ENCODE measurements around the gene TREH. TPM values are rescaled to one million over a fixed set of nuclear protein-coding genes. Genes with fewer than 3 reads are reported as not detected.

The TREH gene
- total RNA-seq, 2 experiments from 2014 or later: not detected

GRCh38 chr11:118644496-118644895 is 35.0 kb downstream of the TREH start:
- no TSS peak for BruUV-seq (replicated peaks)
- H3K9me2 ChIP-seq (ENCODE audit: insufficient read depth, low read length): no peaks in the 10 kb centered on the region
- no peak overlapping the region for H3K4me3 ChIP-seq (ENCODE audit: low read depth, low read length, poor library complexity, severe bottlenecking)
- ChIA-PET CTCF (ENCODE audit: unreplicated experiment) (no interaction called here), POLR2A (no interaction called here)
- no peaks in the 10 kb centered on the region for H3K9me3 ChIP-seq (ENCODE audit: low read length)
- no peak for DNase-seq (ENCODE audit: low spot score)
- H3K36me3 ChIP-seq (ENCODE audit: insufficient read depth, low read length): no peaks in the 10 kb centered on the region
- H3K4me1 ChIP-seq (ENCODE audit: insufficient read depth, low read length, poor library complexity, severe bottlenecking): no peaks in the 10 kb centered on the region
- TF ChIP-seq, protein P1, sequence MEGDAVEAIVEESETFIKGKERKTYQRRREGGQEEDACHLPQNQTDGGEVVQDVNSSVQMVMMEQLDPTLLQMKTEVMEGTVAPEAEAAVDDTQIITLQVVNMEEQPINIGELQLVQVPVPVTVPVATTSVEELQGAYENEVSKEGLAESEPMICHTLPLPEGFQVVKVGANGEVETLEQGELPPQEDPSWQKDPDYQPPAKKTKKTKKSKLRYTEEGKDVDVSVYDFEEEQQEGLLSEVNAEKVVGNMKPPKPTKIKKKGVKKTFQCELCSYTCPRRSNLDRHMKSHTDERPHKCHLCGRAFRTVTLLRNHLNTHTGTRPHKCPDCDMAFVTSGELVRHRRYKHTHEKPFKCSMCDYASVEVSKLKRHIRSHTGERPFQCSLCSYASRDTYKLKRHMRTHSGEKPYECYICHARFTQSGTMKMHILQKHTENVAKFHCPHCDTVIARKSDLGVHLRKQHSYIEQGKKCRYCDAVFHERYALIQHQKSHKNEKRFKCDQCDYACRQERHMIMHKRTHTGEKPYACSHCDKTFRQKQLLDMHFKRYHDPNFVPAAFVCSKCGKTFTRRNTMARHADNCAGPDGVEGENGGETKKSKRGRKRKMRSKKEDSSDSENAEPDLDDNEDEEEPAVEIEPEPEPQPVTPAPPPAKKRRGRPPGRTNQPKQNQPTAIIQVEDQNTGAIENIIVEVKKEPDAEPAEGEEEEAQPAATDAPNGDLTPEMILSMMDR (conservative IDR thresholded peaks at IDR 0.05; ENCODE audit: low read length): no peak
- no peak for TF ChIP-seq EZH2phosphoT487 (IDR thresholded peaks at IDR 0.05; ENCODE audit: borderline replicate concordance, low read depth, low read length)
- H3K4me2 ChIP-seq (ENCODE audit: low read length): no peak overlapping the region
- H4K20me1 ChIP-seq (ENCODE audit: insufficient read depth, low read length): no peaks in the 10 kb centered on the region
- no peak overlapping the region for H2AFZ ChIP-seq (ENCODE audit: low read length)
- no peaks in the 10 kb centered on the region for H3K79me2 ChIP-seq (ENCODE audit: insufficient read depth, low read depth, low read length)
- intact Hi-C loops (cut with micrococcal nuclease; ENCODE audit: unreplicated experiment): no loop called here
- H3K27ac ChIP-seq (ENCODE audit: low read depth, low read length, poor library complexity, severe bottlenecking): no peak overlapping the region

DNA sequence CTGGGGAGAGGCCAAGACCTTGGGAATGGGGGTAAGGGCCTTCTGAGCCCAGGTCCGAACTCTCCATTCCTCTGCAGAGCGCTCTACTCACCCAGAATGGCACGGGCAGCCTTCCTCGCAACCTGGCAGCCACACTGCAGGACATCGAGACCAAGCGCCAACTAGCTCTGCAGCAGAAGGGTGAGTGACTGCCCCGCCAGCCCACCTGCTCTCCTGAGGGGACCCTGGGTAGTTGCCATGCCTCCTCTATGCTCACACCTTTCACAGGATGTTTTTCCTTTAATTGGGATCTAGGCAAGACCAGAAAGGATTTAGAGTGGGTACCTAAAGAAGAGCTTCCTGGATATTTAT is 35.5 kb downstream of the TREH start:
- CTCF ChIA-PET (ENCODE audit: unreplicated experiment): no interaction called here
- Histone ChIP-seq H3K4me1 (ENCODE audit: insufficient read depth, low read length, poor library complexity, severe bottlenecking) (no peaks in the 10 kb centered on the region), H3K4me2 (ENCODE audit: low read length) (no peak overlapping the region), H3K9me2 (ENCODE audit: insufficient read depth, low read length) (no peaks in the 10 kb centered on the region), H3K79me2 (ENCODE audit: insufficient read depth, low read depth, low read length) (no peaks in the 10 kb centered on the region), H3K4me3 (ENCODE audit: low read depth, low read length, poor library complexity, severe bottlenecking) (no peak overlapping the region), H2AFZ (ENCODE audit: low read length) (no peak overlapping the region), H3K36me3 (ENCODE audit: insufficient read depth, low read length) (no peaks in the 10 kb centered on the region), H4K20me1 (ENCODE audit: insufficient read depth, low read length) (no peaks in the 10 kb centered on the region), H3K27ac (ENCODE audit: low read depth, low read length, poor library complexity, severe bottlenecking) (no peak overlapping the region), H3K9me3 (ENCODE audit: low read length) (no peaks in the 10 kb centered on the region)
- no peak for DNase-seq (ENCODE audit: low spot score)
- intact Hi-C loops (cut with micrococcal nuclease; ENCODE audit: unreplicated experiment): no loop called here
- TF ChIP-seq, protein P1 (conservative IDR thresholded peaks at IDR 0.05; ENCODE audit: low read length): no peak
- no peak for TF ChIP-seq EZH2phosphoT487 (IDR thresholded peaks at IDR 0.05; ENCODE audit: borderline replicate concordance, low read depth, low read length)
- no TSS peak for BruUV-seq (replicated peaks)
- POLR2A ChIA-PET: no interaction called here

DNA sequence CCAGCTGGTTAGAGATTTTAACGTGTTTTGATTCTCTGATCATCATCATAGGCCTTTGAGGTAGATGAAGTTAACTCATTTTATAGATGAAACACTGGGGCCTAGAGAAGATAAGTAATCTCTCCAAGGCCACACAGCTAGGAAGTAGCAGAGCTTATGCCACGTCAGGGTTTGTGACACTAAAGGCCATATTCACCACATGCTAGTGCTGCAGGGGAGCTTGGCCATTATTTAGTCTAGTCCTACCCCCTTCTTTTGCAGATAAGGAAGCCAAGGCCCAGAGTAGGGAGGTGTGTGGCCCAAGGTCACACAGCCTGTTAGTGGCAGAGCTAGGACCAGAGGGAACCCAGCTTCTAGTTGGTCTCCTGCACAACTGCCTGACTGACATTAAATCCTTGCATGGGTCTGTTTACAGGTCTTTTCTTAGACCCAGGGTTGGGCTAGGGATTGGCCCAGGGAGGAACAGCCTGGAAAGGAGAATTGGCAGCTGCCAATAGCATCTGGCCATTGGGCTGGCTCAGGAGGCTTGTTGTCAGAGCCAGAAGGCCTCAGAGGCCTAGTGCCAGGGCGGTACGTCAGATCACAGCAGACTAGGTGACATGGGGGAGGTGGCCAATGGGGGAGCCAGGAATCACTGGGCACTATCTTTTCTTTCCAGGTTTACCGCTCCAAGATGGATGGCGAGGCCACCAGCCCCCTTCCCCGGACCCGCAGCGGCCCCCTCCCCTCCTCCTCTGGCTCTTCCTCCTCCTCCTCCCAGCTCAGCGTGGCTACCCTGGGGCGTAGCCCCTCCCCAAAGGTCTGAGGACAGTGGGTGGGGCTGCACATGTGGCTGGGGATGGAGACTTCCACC is 36.1 kb downstream of the TREH start:
- Histone ChIP-seq H3K9me3 (ENCODE audit: low read length) (no peaks in the 10 kb centered on the region), H3K4me1 (ENCODE audit: insufficient read depth, low read length, poor library complexity, severe bottlenecking) (no peaks in the 10 kb centered on the region), H2AFZ (ENCODE audit: low read length) (no peak overlapping the region), H3K79me2 (ENCODE audit: insufficient read depth, low read depth, low read length) (no peaks in the 10 kb centered on the region), H3K9me2 (ENCODE audit: insufficient read depth, low read length) (no peaks in the 10 kb centered on the region), H3K4me2 (ENCODE audit: low read length) (no peak overlapping the region), H3K36me3 (ENCODE audit: insufficient read depth, low read length) (no peaks in the 10 kb centered on the region), H3K4me3 (ENCODE audit: low read depth, low read length, poor library complexity, severe bottlenecking) (no peak overlapping the region), H4K20me1 (ENCODE audit: insufficient read depth, low read length) (no peaks in the 10 kb centered on the region), H3K27ac (ENCODE audit: low read depth, low read length, poor library complexity, severe bottlenecking) (no peak overlapping the region)
- no TSS peak for BruUV-seq (replicated peaks)
- POLR2A ChIA-PET: interaction anchor here (0.6 kb wide), 1 partner anchor 317 kb away, joined by 3 read pairs; no protein-coding TSS in a partner anchor
- intact Hi-C loops (cut with micrococcal nuclease; ENCODE audit: unreplicated experiment): no loop called here
- CTCF ChIA-PET (ENCODE audit: unreplicated experiment): no interaction called here
- TF ChIP-seq, protein P1 (conservative IDR thresholded peaks at IDR 0.05; ENCODE audit: low read length): no peak
- no peak for TF ChIP-seq EZH2phosphoT487 (IDR thresholded peaks at IDR 0.05; ENCODE audit: borderline replicate concordance, low read depth, low read length)
- DNase-seq (ENCODE audit: low spot score): no peak
